Glutamatergic neuron (in vitro differentiated cells): ENCODE measurements around the gene CCRL2. TPM values are rescaled to one million over a fixed set of nuclear protein-coding genes. Genes with fewer than 3 reads are reported as not detected.
"Not testable (repeated sequence)": the region's sequence is repeated elsewhere in the genome, so short reads cannot be mapped to it uniquely, and the experiment has no call there.

ENCODE experiments used
- DNase-seq: peaks from one replicate; pipeline ENCODE4 v3.0.0; 2022
- H3K27ac Mint-ChIP-seq: one replicate; pipeline ENCODE4 v1.8.0; 2020; ENCODE audit warnings: mild to moderate bottlenecking, mixed read lengths, inconsistent platforms; ENCODE audit not compliant: unreplicated experiment
- H3K27me3 Mint-ChIP-seq: one replicate; pipeline ENCODE4 v1.8.0; 2020; ENCODE audit warnings: mild to moderate bottlenecking, moderate library complexity, mixed read lengths, inconsistent platforms; ENCODE audit not compliant: unreplicated experiment
- H3K36me3 Mint-ChIP-seq: one replicate; pipeline ENCODE4 v1.8.0; 2020; ENCODE audit warnings: mild to moderate bottlenecking, mixed read lengths, inconsistent platforms; ENCODE audit not compliant: unreplicated experiment
- H3K4me1 Mint-ChIP-seq: one replicate; pipeline ENCODE4 v1.8.0; 2020; ENCODE audit warnings: mild to moderate bottlenecking, low read depth, mixed read lengths, inconsistent platforms; ENCODE audit not compliant: unreplicated experiment
- H3K4me3 Mint-ChIP-seq: one replicate; pipeline ENCODE4 v1.8.0; 2020; ENCODE audit warnings: mild to moderate bottlenecking, mixed read lengths, inconsistent platforms; ENCODE audit not compliant: unreplicated experiment
- H3K9me3 Mint-ChIP-seq: one replicate; pipeline ENCODE4 v1.8.0; 2020; ENCODE audit warnings: mild to moderate bottlenecking, moderate library complexity, mixed read lengths, inconsistent platforms; ENCODE audit not compliant: unreplicated experiment
- total RNA-seq: library from RNA; stranded (reverse); fragmentation: NEBNext Ultra II Directional; extraction: Animal tissue kit (Norgen Biotek cat#: 25700); gene quantifications from one replicate; pipeline ENCODE4 v1.2.1, GENCODE V29; 2021; ENCODE audit not compliant: unreplicated experiment
- TF ChIP-seq, protein P1 (sequence below): fragments of 200-600 bp; sonication (generic); IDR thresholded peaks from one replicate; pipeline ENCODE4 v1.5.0; 2021; ENCODE audit not compliant: partially characterized antibody, unreplicated experiment

The CCRL2 gene
- total RNA-seq, 1 donor from 2014 or later = not detected

DNA sequence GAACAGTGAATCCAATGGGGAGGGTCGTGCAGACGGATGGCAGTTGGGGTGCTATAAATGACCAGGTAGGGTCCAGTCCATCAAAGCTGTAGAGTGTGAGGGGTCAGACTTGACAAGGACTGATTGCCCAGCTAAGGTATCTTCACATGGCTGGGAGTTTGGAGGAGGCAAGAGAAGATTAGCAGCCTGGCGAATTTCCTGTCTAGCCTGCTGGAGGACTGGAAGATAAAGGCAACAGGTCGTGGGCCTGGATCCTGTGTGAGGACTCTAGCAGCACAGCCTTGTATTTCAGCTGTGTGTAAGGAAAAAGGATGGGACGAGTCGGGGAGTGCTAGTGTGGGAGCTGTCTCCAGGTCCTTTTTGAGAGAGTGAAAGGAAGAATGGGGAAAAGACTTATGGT, 17.8 kb upstream of the CCRL2 start:
- TF ChIP-seq, protein P1, sequence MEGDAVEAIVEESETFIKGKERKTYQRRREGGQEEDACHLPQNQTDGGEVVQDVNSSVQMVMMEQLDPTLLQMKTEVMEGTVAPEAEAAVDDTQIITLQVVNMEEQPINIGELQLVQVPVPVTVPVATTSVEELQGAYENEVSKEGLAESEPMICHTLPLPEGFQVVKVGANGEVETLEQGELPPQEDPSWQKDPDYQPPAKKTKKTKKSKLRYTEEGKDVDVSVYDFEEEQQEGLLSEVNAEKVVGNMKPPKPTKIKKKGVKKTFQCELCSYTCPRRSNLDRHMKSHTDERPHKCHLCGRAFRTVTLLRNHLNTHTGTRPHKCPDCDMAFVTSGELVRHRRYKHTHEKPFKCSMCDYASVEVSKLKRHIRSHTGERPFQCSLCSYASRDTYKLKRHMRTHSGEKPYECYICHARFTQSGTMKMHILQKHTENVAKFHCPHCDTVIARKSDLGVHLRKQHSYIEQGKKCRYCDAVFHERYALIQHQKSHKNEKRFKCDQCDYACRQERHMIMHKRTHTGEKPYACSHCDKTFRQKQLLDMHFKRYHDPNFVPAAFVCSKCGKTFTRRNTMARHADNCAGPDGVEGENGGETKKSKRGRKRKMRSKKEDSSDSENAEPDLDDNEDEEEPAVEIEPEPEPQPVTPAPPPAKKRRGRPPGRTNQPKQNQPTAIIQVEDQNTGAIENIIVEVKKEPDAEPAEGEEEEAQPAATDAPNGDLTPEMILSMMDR = no peak
- Mint-ChIP-seq H3K36me3 (no peaks in the 10 kb centered on the region), H3K4me3 (no peak overlapping the region), H3K27me3 (peaks cover 2% of the 10 kb centered on the region), H3K4me1 (no peaks in the 10 kb centered on the region), H3K9me3 (peaks cover 2% of the 10 kb centered on the region), H3K27ac (no peak overlapping the region)
- DNase-seq = no peak

DNA sequence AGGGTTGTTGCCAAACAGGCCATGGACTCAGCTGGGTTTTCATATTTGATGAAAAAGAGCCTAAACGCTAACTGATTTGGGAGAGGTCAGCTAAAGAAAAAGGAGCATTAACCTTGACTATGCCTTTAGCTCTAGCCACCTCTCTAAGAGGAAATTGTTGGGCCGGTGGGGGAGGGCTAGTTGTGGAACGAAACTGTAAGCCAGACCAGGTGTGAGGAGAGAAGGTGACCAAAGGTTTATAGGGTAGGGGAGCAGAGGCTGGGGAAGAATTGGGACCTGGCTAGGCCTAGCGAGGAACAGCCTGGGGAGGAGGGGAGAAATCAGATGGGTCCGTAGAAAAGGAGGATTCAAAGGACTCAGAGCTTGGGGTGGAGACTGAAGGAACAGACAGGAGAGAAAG, 15.5 kb upstream of the CCRL2 start:
- not testable (repeated sequence) for H3K4me1 Mint-ChIP-seq, H3K27ac Mint-ChIP-seq, H3K27me3 Mint-ChIP-seq, DNase-seq, H3K4me3 Mint-ChIP-seq, H3K9me3 Mint-ChIP-seq, H3K36me3 Mint-ChIP-seq

DNA sequence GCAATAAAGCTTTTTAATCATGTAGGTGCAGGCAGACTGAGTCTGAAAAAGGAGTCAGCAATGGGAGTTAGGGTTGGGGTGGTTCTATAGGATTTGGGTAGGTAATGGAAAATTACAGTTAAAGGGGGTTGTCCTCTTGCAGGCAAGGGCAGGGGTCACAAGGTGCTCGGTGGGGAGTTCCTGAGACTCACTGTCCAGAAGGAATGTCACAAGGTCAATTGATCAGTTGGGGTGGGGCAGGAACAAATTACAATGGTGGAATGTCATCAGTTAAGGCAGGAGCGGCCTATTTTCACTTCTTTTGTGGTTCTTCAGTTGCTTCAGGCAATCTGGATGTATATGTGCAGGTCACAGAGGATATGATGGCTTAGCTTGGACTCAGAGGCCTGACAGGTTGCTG, 14.0 kb upstream of the CCRL2 start:
- Mint-ChIP-seq H3K4me1 (no peaks in the 10 kb centered on the region), H3K27ac (no peak overlapping the region)

DNA sequence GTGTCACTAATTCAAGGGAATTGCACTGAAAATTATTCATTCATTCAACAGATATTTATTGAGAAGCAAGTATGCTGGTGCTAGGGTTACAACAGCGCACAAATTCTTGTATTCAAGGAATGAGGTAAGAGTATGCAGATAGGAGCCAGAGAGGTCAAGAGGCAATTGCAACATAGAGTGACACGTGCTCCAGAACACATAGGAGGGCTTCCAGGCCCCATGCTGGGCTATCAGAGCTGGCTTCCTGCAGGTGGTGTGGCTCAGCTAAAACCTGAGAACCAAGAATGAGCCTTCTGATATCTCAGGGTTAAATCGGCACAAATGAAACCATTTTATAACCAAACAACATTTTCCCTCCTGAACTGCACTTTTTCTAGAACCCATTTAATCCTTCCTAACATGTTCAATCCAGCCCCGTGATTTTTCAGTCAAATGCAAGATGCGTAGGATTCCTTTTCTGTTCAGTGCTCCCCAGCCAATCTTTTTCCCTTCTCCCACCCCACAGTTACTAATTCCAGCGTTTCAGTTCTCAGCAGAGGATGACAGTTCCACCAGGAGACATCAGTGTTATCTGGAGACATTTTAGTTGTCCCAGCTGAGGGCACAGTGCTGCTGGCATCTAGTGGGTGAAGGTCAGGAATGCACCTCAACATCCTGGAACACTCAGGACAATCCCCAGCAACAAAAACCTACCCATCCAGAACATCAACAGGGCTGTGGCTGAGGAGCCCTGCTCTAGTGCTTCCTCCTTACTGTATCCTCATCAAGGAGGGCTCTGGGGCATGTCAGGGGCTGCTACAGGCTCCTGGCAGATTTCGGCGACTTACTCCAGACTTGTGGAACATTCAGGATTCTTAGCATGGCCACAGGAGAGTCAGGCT, 13.3 kb upstream of the CCRL2 start:
- Mint-ChIP-seq H3K27me3 (peaks cover 2% of the 10 kb centered on the region), H3K36me3 (no peaks in the 10 kb centered on the region), H3K9me3 (peaks cover 2% of the 10 kb centered on the region), H3K4me1 (no peaks in the 10 kb centered on the region), H3K27ac (no peak overlapping the region), H3K4me3 (no peak overlapping the region)
- TF ChIP-seq, protein P1 = no peak
- no peak for DNase-seq

More for the DNA sequence above, 14.0 kb upstream of the CCRL2 start:
- H3K9me3 Mint-ChIP-seq = peaks cover 2% of the 10 kb centered on the region
- H3K4me3 Mint-ChIP-seq = no peak overlapping the region
- no peaks in the 10 kb centered on the region for H3K36me3 Mint-ChIP-seq
- peaks cover 2% of the 10 kb centered on the region for H3K27me3 Mint-ChIP-seq
- TF ChIP-seq, protein P1 = no peak
- DNase-seq = no peak

DNA sequence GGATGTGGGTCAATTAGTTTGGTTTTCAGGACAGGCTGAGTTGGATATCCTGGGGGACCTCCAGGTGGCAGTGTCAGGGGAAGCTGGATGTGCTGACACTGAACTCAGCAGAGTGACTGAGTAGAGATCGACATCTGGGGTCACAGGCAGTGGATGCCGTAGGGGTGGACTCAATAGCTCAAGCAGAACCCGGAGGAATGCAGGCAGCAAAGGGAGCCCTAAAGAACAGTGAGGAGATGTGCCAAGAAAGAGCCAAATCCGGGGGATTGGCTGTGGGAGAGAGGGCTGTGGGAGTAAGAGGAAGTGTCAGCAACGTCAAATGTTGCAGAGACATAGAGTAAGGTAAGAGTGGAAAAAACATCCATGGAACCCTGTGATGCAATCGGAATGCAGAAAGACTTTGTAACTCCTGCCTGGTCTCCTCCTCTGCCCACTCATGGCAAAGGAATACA, 11.8 kb upstream of the CCRL2 start:
- H3K4me1 Mint-ChIP-seq = no peaks in the 10 kb centered on the region

More for the DNA sequence above, 11.8 kb upstream of the CCRL2 start:
- H3K27ac Mint-ChIP-seq = no peak overlapping the region
- H3K36me3 Mint-ChIP-seq = no peaks in the 10 kb centered on the region
- H3K4me3 Mint-ChIP-seq = no peak overlapping the region
- TF ChIP-seq, protein P1 = no peak
- H3K9me3 Mint-ChIP-seq = peaks cover 2% of the 10 kb centered on the region
- no peak for DNase-seq
- peaks cover 2% of the 10 kb centered on the region for H3K27me3 Mint-ChIP-seq
